Spinal cord (tissue), 10 donors: ENCODE data around the gene TMOD1. TPM values are rescaled to one million over a fixed set of nuclear protein-coding genes. Genes with fewer than 3 reads are reported as not detected.
"Not testable (repeated sequence)": the region's sequence is repeated elsewhere in the genome, so short reads cannot be mapped to it uniquely, and the experiment has no call there.

Experiments
- DNase-seq, 6 donors: peaks; one replicate each; pipeline versions ENCODE4 v3.0.0 to v3.0.0-alpha.2; 2013 to 2015; ENCODE audit warnings: low spot score in 6 of 6, low read depth in 4 of 6
- H3K27ac ChIP-seq: one replicate; pipeline ENCODE4 v1.5.1; 2013; ENCODE audit warnings: low read depth, low read length, control low read depth
- H3K27me3 ChIP-seq: one replicate; pipeline ENCODE4 v1.6.1; 2013; ENCODE audit warnings: low read length; ENCODE audit not compliant: control insufficient read depth, insufficient read depth
- H3K36me3 ChIP-seq: one replicate; pipeline ENCODE4 v1.6.1; 2013; ENCODE audit warnings: low read length; ENCODE audit not compliant: control insufficient read depth, insufficient read depth
- H3K4me1 ChIP-seq: one replicate; pipeline ENCODE4 v1.6.1; 2013; ENCODE audit warnings: low read length; ENCODE audit not compliant: control insufficient read depth, insufficient read depth
- H3K4me3 ChIP-seq: one replicate; pipeline ENCODE4 v1.5.1; 2013; ENCODE audit warnings: low read depth, low read length, control low read depth
- H3K9me3 ChIP-seq: one replicate; pipeline ENCODE4 v1.6.1; 2013; ENCODE audit warnings: low read length; ENCODE audit not compliant: control insufficient read depth, insufficient read depth
- WGBS: methylation state at CpG from one replicate; pipeline ENCODE4 v1.1.5; 2013; ENCODE audit warnings: missing lambda C conversion rate; ENCODE audit not compliant: insufficient coverage; 5-methylcytosine and 5-hydroxymethylcytosine counted together
- long read RNA-seq, 4 donors: transcript quantifications; one replicate each; lab custom pipeline, GENCODE V29; 2026
- polyA plus RNA-seq, 2 donors: library from polyadenylated mRNA; unstranded; fragments of 120-200 nt; gene quantifications; one replicate each; pipeline ENCODE4 v1.2.1, GENCODE V29; 2013; ENCODE audit not compliant: insufficient read length in 2 of 2
- total RNA-seq, 2 donors: library from RNA; depleted of rRNA in 1 of 2; stranded (reverse); fragments of 120-200 nt in 1 of 2; fragments of >200 nt in 1 of 2; gene quantifications; one replicate each; pipeline versions ENCODE4 v1.2.3 to v1.2.4, GENCODE V29; 2013 to 2014
- donor health status: healthy.

Gene TMOD1
- 10 to 100 TPM; 27.3 to 34.0 TPM for total RNA-seq
- 100 to 1,000 TPM in 1 of 2 donors, 10 to 100 TPM in 1; 80.8 to 104 TPM for polyA plus RNA-seq
- long read RNA-seq, donor 1, transcript TMOD1-201 (10 exons, 3,343 nt): major isoform, 21 of 34 reads
- long read RNA-seq, donor 1, partial matches to known transcripts: 13 of 34 reads
- long read RNA-seq, donor 1, other reads (novel, unspliced or antisense): 0 of 34 reads
- long read RNA-seq, donor 2, transcript TMOD1-201 (10 exons, 3,343 nt): major isoform, 22 of 22 reads
- long read RNA-seq, donor 2, partial matches to known transcripts: 0 of 22 reads
- long read RNA-seq, donor 2, other reads (novel, unspliced or antisense): 0 of 22 reads
- long read RNA-seq, donor 3, transcript TMOD1-201 (10 exons, 3,343 nt): major isoform, 20 of 27 reads
- long read RNA-seq, donor 3, partial matches to known transcripts: 7 of 27 reads
- long read RNA-seq, donor 3, other reads (novel, unspliced or antisense): 0 of 27 reads
- long read RNA-seq, donor 4, partial matches to known transcripts: 8 of 8 reads
- long read RNA-seq, donor 4, other reads (novel, unspliced or antisense): 0 of 8 reads

DNA sequence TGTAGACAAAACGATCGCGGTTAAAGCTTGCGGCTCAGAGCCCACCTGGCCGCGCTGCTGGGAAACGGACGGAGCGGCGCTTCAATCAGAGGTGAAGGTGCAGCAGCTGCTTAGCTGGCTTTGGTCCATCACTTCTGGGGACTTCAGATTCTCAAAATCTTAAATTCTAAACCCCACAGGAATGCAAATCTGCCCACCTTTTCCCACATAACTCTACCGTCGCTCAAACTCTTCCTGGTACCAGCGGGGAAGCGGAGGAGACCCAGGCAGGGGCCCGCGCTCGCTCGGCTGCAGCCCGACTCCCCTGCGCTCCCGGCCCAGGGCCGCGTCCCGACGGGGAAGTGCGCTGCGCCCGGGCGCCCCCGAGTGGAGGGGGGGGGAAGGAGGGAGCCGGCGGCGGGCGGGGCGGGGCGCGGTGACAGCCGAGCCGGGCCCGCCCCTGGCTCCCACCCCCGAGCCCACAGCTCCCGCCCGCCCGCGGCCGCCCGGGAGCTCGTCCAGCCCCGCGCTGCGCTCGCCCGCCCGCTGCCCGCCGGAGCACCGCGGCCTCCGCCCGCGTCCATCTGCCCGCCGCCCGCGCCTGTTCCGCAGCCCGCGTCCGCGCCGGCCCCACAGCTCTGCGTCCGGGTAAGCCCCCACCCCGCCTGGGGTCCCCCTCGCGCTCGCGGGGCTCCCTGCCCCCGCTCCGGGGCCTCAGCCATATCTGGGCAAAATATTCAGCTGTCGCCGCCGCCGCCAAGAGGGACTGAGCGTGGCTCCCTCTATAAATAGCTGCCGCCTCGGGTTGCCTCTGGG, at the start of gene TMOD1:
Gene TMOD1 (plus strand): TSS at position 490 of the 795 bp plus-strand sequence. CDS start 22,523 bp downstream, outside the sequence.
- Histone ChIP-seq H3K4me1 (peaks cover 28% of the 10 kb centered on the region), H3K9me3 (no peaks in the 10 kb centered on the region), H3K27ac (no peak within 1 kb of the TSS), H3K4me3 (peak within 1 kb of the TSS; percentile 39), H3K27me3 (peaks cover 43% of the 10 kb centered on the region), H3K36me3 (no peaks in the 10 kb centered on the region)
- peak in 2 of 6 donors; percentile 60 to 77 for DNase-seq
- WGBS: under 1% methylated on average over 69 of the region's 87 CpGs

DNA sequence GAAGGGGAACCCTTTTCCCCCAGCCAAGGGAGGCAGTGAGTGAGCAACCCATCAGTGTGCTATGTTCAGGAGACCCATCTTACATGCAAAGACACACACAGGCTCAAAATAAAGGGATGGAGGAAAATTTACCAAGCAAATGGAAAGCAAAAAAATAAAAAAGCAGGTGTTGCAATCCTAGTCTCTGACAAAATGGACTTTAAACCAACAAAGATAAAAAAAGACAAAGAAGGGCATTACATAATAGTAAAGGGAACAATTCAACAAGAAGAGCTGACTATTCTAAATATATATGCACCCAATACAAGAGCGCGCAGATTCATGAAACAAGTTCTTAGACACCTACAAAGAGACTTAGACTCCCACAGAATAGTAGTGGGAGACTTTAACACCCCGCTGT, 47.9 kb upstream of the TMOD1 start:
- H3K36me3 ChIP-seq, DNase-seq, H3K4me3 ChIP-seq, H3K9me3 ChIP-seq, H3K27me3 ChIP-seq, H3K27ac ChIP-seq, H3K4me1 ChIP-seq: not testable (repeated sequence)
- WGBS: 100% methylated on average over 1 of the region's 3 CpGs

DNA sequence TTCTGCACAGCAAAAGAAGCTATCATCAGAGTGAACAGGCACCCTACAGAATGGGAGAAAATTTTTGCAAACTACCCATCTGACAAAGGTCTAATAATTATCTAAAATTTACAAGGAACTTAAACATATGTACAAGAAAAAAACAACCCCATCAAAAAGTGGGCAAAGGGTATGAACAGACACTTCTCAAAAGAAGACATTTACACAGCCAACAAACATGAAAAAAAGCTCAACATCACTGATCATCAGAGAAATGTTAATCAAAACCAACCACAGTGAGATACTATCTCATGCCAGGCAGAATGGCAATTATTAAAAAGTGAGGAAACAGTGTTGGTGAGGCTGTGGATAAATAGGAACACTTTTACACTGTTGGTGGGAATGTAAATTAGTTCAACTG, 44.6 kb upstream of the TMOD1 start:
- H3K4me1 ChIP-seq, DNase-seq, H3K4me3 ChIP-seq, H3K9me3 ChIP-seq, H3K27ac ChIP-seq, H3K27me3 ChIP-seq, H3K36me3 ChIP-seq: not testable (repeated sequence)

DNA sequence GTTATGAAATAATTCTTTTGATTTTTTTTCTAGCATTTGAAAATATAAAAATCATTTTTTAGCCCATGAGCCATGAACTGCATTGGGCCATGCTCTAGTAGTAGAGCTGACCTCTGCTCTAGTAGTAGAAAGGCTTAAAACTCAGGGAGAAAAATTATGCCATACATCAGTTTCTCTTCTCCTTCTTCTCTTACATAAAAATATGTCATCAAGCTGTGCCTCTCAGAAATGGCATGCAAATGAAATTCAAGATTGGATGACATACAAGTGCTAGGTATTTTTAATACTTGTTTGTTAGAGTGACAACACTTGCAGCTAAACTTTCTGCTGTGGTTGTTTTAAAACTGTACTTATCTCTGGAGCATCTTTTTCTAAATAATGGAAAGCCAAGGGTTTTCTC, 42.1 kb upstream of the TMOD1 start:
- H3K27me3 ChIP-seq: no peaks in the 10 kb centered on the region
- H3K9me3 ChIP-seq: no peaks in the 10 kb centered on the region
- peaks cover 2% of the 10 kb centered on the region for H3K36me3 ChIP-seq
- H3K27ac ChIP-seq: no peak overlapping the region
- DNase-seq: peak in 1 of 6 donors; percentile 21
- H3K4me1 ChIP-seq: no peaks in the 10 kb centered on the region
- no peak overlapping the region for H3K4me3 ChIP-seq

DNA sequence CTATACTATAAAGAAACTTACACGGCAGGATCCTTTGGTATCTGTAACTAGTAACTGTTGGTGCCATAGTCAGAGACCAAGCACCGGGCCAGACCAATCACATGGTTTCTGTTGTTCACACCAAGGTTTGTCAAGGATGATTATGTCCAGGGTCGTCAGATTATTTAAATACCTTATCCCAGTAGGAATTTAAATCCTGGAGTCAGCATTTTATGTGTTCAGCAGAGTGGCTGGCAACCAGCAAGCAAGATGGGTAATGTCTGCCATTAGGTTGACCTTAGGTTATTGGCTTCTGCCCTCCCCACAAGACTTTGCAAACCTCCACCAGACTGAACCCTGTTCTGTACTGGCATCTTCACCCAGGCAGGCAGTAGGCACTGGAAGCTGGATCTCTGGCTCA, 39.3 kb upstream of the TMOD1 start:
- H3K27ac ChIP-seq: no peak overlapping the region
- H3K9me3 ChIP-seq: no peaks in the 10 kb centered on the region
- no peak for DNase-seq
- H3K36me3 ChIP-seq: peaks cover 2% of the 10 kb centered on the region
- H3K4me3 ChIP-seq: no peak overlapping the region
- WGBS: no CpG with 5 or more reads among the region's 3 CpGs
- no peaks in the 10 kb centered on the region for H3K27me3 ChIP-seq
- no peaks in the 10 kb centered on the region for H3K4me1 ChIP-seq

DNA sequence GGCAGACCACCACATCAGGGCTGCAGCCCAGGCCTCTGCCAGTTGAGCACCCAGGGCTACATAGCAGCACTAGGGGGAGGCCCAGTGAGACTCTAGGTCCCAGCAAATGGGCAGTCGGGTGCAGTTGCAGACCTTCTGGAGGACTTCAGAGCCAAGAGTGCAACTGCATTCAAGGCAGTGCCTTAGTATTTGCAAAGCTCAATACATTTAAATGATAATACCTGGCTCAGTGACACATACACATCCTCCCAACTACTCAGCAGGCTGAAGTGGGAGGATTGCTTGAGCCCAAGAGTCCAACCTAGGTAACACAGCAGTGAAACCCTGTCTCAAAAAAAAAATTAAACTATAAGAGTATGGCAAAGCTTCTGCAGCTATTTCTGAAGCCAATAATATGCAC, 38.6 kb upstream of the TMOD1 start:
- Histone ChIP-seq H3K27ac (no peak overlapping the region), H3K9me3 (no peaks in the 10 kb centered on the region), H3K4me1 (no peaks in the 10 kb centered on the region), H3K27me3 (no peaks in the 10 kb centered on the region), H3K4me3 (no peak overlapping the region), H3K36me3 (peaks cover 2% of the 10 kb centered on the region)
- WGBS: 80% methylated on average over 1 of the region's 1 CpG
- DNase-seq: no peak

DNA sequence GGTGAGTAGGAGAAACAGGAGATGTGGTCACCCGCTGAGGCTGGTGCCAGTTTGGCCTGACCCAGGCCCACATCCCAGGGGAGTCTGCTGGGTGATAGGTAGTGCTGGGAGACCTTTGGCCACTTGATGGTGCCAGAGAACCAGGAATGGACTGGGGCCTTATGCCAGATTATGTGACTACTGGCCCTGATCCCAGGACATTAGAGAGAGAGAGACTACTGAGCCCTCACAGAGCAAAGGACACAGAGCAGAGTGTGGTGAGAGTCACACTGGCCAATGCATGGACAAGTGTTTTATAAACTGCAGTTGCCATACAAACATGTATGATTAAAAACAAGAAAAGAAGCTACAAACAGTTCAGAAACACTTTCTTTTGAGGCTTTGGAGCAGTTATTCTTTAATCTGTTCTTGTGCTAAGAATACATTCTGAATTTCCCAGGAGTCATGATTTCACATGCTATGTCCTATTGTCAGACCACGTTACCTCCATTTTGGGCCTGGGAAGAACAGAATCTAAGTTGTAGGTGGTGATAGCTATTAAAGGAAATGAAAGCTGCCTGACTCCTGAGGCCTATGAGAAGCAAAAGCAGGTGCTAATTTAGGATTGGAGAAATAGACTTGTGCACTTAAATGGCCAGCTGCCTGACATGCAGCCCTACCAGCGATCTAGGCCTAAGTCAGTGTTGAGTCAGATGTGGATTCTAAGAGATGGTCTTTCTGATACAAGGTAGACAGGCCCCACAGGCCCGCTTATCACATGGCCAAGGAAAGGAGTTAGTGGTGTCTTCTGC, 32.6 kb upstream of the TMOD1 start:
- 71% methylated on average over 4 of the region's 4 CpGs for WGBS
- no peak overlapping the region for H3K27ac ChIP-seq
- H3K4me1 ChIP-seq: no peaks in the 10 kb centered on the region
- DNase-seq: peak; percentile 61 to 94 (median 71)
- H3K36me3 ChIP-seq: no peaks in the 10 kb centered on the region
- no peaks in the 10 kb centered on the region for H3K9me3 ChIP-seq
- H3K4me3 ChIP-seq: no peak overlapping the region
- H3K27me3 ChIP-seq: no peaks in the 10 kb centered on the region

DNA sequence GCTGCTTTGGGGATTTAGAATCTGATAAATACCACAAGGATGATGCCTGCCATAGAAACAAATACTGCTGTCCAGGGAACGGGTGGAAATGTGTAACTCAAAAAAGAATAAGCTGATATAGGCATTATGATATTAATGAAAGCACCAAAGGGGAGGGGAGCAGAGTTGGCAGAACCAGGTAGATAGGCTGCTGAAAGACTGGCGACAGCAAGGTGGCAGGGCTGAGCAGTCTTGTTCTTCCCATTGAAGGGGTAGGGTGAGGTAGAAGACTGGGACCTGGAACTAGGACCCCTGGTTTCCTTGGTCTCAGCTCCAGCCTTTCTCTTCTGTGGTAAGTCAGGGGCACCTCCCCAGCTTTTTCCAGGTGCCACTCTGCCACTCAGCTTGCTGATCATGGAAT, 31.4 kb upstream of the TMOD1 start:
- DNase-seq: peak in 2 of 6 donors; percentile 15 to 38
- H3K27me3 ChIP-seq: no peaks in the 10 kb centered on the region
- no peaks in the 10 kb centered on the region for H3K4me1 ChIP-seq
- H3K36me3 ChIP-seq: no peaks in the 10 kb centered on the region
- H3K4me3 ChIP-seq: no peak overlapping the region
- WGBS: 60% methylated on average over 2 of the region's 2 CpGs
- H3K27ac ChIP-seq: no peak overlapping the region
- H3K9me3 ChIP-seq: no peaks in the 10 kb centered on the region

DNA sequence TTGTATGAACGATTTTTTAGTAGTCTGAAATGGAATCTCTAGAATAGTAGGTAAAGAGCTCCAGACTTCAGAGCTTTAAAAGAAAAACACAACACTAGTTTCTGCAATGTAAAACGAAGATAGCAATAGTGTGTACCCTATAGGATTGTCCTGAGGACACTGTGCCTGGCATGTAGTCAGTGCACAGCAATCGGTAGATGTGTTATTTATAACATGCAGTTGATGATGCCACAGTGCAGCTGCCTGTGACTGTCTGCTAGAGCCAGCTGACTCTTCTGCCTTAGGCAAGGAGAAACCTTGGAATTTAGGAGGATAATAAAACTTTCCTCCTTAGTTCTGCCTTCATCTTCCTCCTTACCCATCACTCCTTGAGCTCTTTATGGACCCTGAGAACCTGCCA, 27.7 kb upstream of the TMOD1 start:
- no peak for DNase-seq
- H3K4me1 ChIP-seq: no peaks in the 10 kb centered on the region
- H3K27ac ChIP-seq: no peak overlapping the region
- WGBS: 75% methylated on average over 1 of the region's 3 CpGs
- no peak overlapping the region for H3K4me3 ChIP-seq
- no peaks in the 10 kb centered on the region for H3K27me3 ChIP-seq
- H3K9me3 ChIP-seq: no peaks in the 10 kb centered on the region
- H3K36me3 ChIP-seq: no peaks in the 10 kb centered on the region
